ENCODE results near the gene SMIM38.
"Not testable (repeated sequence)": the region's sequence is repeated elsewhere in the genome, so short reads cannot be mapped to it uniquely, and the experiment has no call there.

The SMIM38 gene

DNA sequence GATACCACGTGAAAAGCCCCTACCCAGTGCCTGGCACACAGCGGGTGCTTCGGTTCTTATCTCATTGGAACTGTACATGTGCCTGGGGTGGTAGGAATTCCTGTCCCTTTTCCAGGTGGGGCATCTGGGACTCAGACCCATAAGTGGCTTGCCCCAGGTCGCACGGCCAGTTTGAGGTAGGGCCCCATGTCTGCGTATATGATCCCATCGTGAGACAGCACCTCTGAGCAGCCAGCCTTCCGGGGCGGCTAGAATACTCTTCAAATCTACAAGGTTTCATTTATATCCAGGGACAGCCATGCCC is 33.5 kb upstream of the SMIM38 start:
- no peak for DNase-seq (ENCODE audit: low spot score)

- peak; percentile 98 for DNase-seq (ENCODE audit: low spot score)
Observed at GRCh38 chr11:69122630-69123431, 32.9 kb upstream of the SMIM38 start.

- no peak for DNase-seq (ENCODE audit: low spot score)
Observed at GRCh38 chr11:69123593-69124545, 31.9 kb upstream of the SMIM38 start.

- no peak for DNase-seq (ENCODE audit: low spot score)
Observed at GRCh38 chr11:69125861-69126260, 29.9 kb upstream of the SMIM38 start.

- DNase-seq (ENCODE audit: low spot score), result no peak
Observed at GRCh38 chr11:69126286-69126685, 29.4 kb upstream of the SMIM38 start.

DNA sequence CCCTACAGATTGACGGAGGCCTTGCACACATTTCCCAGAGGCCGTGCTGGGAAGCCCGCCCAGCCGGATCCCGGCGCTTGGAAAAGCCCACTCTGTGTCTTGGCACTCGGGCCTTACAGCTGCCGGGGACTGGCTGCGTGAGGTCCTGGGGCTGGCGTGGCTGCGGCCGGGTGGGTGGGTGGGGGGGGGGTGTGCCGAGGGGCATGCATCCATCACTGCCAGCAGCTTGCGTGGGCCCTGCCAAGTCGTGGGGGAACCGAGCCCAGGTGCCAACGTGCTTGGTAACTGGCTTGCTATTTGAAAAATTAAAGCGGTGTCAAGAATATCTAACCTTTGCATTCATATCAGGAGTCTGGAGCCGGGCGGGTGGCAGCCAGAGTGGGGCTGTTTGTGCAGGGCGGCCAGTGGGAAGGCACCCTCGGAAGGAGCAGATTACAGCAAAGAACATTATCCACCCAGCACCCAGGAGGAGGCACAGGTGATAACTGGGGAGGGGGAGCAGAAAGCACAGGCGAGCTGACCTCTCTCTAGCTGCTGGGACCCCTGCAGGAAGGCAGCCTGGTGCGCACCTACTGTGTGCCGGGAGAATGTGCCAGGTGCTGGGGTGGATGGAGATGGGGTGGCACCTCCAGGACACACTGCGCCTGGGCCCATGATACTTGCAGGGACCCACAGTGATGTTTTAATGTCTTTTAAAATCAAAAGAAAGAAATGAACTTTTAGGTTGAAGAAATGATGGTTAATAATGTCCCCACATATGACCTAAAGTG is 28.5 kb upstream of the SMIM38 start:
- no peak for DNase-seq (ENCODE audit: low spot score)

DNA sequence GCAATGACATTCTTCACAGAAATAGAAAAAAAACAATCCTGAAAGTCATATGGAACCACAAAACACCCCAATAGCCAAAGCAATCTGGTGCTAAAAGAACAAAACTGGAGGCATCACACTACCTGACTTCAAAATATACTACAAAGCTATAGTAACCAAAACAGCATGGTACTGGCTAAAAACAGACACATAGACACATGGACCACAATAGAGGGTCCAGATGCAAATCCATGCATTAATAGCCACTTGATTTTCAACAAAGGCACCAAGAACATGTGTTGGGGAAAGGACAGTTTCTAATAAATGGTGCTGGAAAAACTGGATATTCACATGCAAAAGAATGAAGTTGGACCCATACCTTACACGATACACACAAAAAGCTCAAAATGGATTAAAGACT is 27.9 kb upstream of the SMIM38 start:
- no peak for DNase-seq (ENCODE audit: low spot score)

- DNase-seq (ENCODE audit: low spot score), result no peak
Observed at GRCh38 chr11:69129053-69129452, 26.7 kb upstream of the SMIM38 start.

DNA sequence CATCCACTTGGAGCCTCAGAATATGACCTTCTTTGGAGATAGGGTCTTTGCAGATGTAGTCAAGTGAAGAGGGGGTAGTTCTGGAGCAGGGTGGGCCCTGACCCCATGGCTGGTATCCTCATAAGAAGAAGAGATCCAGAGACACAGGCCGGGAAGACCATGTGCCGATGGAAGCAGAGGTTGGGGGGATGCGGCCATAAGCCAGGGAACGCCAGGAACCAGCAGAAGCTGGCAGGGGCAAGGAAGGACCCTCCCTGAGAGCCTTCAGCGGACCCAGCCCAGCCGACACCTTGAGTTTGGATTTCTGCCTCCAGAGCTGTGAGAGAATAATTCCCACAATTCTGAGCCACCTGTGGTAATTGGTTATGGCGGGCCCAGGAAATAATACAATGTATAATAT is 26.1 kb upstream of the SMIM38 start:
- DNase-seq (ENCODE audit: low spot score), result no peak

GRCh38 chr11:69130654-69131053 is 25.1 kb upstream of the SMIM38 start:
- no peak for DNase-seq (ENCODE audit: low spot score)

GRCh38 chr11:69131121-69131566 is 24.6 kb upstream of the SMIM38 start:
- DNase-seq (ENCODE audit: low spot score), result no peak

DNA sequence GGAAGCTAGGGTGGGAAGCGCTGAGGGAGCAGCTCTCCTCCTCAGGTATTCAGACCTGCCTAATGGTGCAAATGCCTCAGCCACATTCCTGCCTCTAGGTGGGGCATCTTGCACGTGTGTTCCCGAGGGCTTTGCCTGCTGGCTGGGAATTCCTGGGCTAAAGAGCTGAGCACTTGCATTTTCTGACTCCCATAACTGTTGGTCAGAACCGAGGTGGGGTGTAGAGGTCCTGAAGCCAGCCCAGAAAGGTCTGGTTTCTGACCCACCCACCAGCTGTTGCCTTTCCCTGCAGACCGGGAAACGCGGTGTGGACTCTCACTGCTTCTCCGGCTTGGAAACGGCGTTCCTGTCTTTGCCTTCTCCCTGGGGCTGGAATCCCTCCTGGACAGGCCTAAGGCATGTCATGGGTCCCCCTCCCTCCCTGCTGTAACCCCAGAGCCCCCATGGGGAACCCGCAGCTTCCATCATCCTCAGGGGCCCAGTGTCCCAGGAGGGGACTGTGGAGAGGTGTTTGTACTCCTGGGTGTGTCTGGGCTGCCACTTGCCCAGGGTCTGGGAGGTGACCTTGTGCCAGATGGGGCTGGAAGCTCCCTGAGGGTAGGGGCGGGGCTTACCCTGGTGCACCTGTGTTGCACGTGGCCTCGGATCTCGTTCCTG is 24.0 kb upstream of the SMIM38 start:
- peak; percentile 84 for DNase-seq (ENCODE audit: low spot score)

DNA sequence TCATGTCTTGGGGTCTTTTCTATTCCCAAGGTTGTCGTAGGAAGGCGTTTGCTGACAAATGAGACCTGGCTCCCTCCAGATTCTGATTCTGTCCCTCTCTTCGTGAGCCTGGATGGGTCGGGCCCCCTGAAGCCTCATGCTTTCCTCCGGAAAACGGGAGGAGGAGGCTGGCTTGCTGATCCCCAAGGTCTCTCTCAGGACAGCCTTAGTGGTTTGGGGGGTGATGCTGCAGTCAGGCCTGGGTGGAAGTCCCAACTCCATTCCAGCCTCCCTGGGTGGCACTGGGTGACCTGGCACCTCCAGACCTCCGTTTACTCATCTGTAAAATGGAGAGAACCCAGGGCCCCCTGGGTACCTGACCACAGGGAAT is 23.4 kb upstream of the SMIM38 start:
- no peak for DNase-seq (ENCODE audit: low spot score)

DNA sequence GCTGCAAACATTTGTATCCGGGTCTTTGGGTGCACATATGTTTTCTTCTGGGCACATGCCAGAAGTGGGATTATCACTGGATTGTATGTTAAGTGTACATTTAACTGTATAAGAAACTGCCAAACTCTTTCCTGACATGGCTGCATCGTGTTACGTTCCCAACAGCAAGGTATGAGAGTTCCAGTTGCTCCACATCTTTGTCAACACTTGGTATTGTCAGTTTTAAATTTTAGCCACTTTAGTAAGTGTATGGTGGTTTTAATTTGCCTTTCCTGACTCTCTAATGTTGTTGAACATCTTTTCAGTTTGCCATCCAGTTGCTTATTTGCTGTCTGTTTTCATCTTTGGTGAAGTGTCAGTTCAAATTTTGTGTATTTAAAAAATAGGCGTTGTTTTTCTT is 22.5 kb upstream of the SMIM38 start:
- no peak for DNase-seq (ENCODE audit: low spot score)

DNA sequence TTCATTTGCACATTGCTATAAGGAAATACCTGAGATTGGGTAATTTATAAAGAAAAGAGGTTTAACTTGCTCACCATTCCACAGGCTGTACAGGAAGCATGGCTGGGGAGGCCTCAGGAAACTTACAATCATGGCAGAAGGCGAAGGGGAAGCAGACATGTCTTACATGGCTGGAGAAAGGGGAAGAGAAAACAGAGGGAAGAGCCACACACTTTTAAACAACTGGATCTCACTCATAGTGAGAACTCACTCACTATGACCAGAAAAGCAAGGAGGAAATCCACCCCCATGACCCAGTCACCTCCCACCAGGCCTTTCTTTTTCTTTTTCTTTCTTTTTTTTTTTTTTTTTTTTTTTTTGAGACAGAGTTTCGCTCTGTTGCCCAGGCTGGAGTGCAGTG is 21.6 kb upstream of the SMIM38 start:
- not testable (repeated sequence) for DNase-seq (ENCODE audit: low spot score)

GRCh38 chr11:69134957-69135356 is 20.8 kb upstream of the SMIM38 start:
- DNase-seq (ENCODE audit: low spot score), result no peak

DNA sequence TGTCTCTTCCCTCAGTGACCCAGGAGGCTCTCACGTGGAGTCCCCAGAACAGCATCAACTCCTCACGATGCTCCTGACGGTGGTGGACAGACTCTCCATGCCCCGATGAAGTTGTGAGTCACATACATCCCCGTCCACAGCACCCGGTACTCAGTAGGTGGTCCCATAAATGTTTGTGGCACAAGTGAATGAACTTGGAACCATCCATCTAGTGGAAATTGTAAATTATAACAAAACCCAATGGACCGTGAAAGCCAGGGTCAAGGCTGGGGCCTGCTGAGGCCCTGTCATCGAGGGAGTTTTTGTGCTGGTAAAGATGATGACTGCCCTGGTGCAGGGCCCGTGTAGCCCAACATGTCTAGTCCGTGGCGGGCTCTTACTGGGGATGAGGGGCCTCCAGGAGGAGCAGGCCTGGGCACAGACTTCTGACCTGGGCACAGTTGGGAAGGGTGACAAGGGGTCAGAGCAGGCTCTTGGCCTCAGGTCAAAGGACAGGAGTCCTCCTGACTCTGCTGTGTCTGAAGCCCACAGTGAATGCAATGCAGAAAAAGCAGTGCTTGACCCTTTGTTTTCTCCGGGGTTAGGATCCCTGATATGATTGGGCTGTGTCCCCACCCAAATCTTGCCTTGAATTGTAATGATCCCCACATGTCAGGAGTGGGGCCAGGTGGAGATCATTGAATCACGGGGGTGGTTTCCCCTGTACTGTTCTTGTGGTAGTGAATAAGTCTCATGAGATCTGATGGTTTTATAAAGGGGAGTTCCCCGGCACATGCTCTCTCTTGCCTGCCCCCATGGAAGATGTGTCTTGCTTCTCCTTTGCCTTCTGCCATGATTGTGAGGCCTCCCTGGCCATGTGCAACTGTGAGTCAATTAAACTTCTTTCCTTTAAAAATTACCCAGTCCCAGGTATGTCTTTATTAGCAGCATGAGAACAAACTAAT is 20.0 kb upstream of the SMIM38 start:
- DNase-seq (ENCODE audit: low spot score), result no peak

DNA sequence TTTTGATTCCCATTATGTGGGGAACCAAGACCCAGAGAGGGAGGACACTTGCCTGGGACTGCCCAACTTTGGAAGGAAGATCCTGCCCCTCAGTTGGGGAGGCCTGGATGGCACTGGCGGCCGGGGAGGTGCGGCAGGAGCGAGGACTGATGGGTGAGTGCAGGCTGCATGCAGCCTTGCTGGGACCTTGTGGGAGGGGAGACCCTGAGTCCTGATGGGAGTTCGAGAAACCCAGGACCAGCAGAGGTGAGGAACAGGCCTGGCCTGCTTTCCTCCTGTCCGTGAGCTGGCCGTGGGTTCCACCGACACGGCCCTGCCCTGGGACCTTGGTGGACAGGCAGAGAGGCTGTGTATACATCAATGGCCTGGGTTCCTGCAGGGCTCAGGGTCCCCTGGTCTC is 19.3 kb upstream of the SMIM38 start:
- DNase-seq (ENCODE audit: low spot score), result no peak

GRCh38 chr11:69137151-69137844 is 18.4 kb upstream of the SMIM38 start:
- DNase-seq (ENCODE audit: low spot score), result peak; percentile 55

GRCh38 chr11:69138265-69138664 is 17.5 kb upstream of the SMIM38 start:
- DNase-seq (ENCODE audit: low spot score), result peak; percentile 75
